NB4 (cell line): Measurements from ENCODE around the gene CFAP20.

Source experiments
- CTCF ChIP-seq: IDR thresholded peaks from one replicate; pipeline ENCODE4 v1.5.1; 2012; ENCODE audit warnings: low read depth, low read length
- MAX ChIP-seq: IDR thresholded peaks from 2 replicates; pipeline ENCODE4 v1.6.1; 2011; ENCODE audit warnings: low read depth, low read length
- MYC ChIP-seq: IDR thresholded peaks from 2 replicates; pipeline ENCODE4 v1.6.1; 2011; ENCODE audit warnings: low read depth, low read length
- POLR2A ChIP-seq: IDR thresholded peaks from 2 replicates; pipeline ENCODE4 v1.6.1; 2011; ENCODE audit warnings: mild to moderate bottlenecking; ENCODE audit not compliant: insufficient read length; ENCODE audit errors: extremely low read depth

- TF ChIP-seq CTCF (no peak), POLR2A (no peak), MAX (no peak), MYC (no peak)
Observed at GRCh38 chr16:58114827-58115825, 14.1 kb downstream of the CFAP20 start.
